Duodenal mucosa (tissue), 2 donors: ENCODE measurements around the gene TNC.
A peak's percentile ranks its signal among the peaks of the same experiment; 100 is the strongest.

Experiments
- H3K27ac ChIP-seq: one replicate; pipeline ENCODE4 v1.7.0; 2013; ENCODE audit warnings: low read depth, low read length
- H3K27me3 ChIP-seq, 2 donors: one replicate each; pipeline ENCODE4 v1.7.0; 2013; ENCODE audit warnings: low read length in 2 of 2, control low read depth in 1 of 2; ENCODE audit not compliant: insufficient read depth in 2 of 2, control insufficient read depth in 1 of 2
- H3K36me3 ChIP-seq, 2 donors: one replicate each; pipeline ENCODE4 v1.7.0; 2013; ENCODE audit warnings: low read length in 2 of 2, control low read depth in 1 of 2; ENCODE audit not compliant: insufficient read depth in 2 of 2, control insufficient read depth in 1 of 2
- H3K4me1 ChIP-seq, 2 donors: one replicate each; pipeline ENCODE4 v1.7.0; 2013; ENCODE audit warnings: low read length in 2 of 2, control low read depth in 1 of 2; ENCODE audit not compliant: insufficient read depth in 2 of 2, control insufficient read depth in 1 of 2
- H3K4me3 ChIP-seq, 2 donors: one replicate each; pipeline ENCODE4 v1.7.0; 2013; ENCODE audit warnings: low read length in 2 of 2, low read depth in 1 of 2
- H3K9ac ChIP-seq, 2 donors: one replicate each; pipeline ENCODE4 v1.7.0; 2013; ENCODE audit warnings: low read length in 2 of 2, low read depth in 1 of 2
- H3K9me3 ChIP-seq, 2 donors: one replicate each; pipeline ENCODE4 v1.7.0; 2013; ENCODE audit warnings: low read length in 2 of 2, control low read depth in 1 of 2; ENCODE audit not compliant: control insufficient read depth in 1 of 2

TNC gene

DNA sequence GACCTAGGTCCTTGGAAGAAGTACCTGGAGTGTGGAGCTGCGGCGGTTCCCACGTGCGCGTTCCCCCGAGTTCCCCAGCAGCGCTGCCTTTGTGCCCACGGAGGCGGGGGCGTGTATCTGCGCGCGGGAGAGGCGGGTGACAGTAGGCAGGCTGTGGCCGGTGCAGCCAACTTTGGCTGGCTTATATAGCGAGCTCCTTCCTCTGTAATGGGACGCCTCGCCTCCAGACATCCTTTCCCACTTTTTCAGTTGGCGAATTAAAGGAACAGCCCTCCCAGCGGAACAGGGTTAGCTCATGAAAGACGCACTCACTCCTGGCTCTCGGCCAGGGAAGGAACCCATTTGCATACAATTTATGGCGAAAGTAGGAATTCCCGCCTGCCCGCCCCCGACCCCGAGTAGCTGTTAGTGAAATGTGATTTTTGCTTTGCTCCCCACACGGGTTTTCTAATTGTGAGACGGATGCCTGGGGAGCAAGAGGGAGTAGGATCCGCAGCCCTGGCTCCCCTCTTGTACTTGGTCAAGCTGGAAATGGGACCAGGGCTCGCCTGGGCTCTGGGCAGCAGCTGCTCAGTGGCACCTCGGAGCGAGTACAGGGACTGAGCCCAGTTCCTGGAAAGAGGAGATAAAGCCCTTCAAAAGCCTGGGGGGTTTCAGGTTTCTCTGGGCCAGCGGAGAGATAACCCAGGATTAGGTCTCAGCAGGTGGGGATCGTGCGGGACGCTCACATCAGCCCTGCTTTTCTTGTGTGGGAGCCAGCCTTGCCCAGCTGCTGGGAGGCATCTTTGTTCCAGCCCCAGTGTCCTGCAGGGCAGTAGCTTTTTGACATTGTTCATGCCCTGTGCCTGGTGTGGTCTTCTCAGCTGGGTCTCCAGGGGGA, at the start of gene TNC:
TSS of gene TNC (minus strand) at position 159 of the 880 bp plus-strand sequence. CDS start 27,139 bp downstream, outside the sequence.
- no peaks in the 10 kb centered on the region for H3K4me1 ChIP-seq
- H3K9ac ChIP-seq: peak within 1 kb of the TSS in 1 of 2 donors; percentile 42
- H3K27ac ChIP-seq: peak within 1 kb of the TSS; percentile 42
- no peaks in the 10 kb centered on the region for H3K36me3 ChIP-seq
- H3K27me3 ChIP-seq: peaks cover 51 to 56% of the 10 kb centered on the region in 2 donors
- peak within 1 kb of the TSS; percentile 38 to 44 for H3K4me3 ChIP-seq
- no peaks in the 10 kb centered on the region for H3K9me3 ChIP-seq

DNA sequence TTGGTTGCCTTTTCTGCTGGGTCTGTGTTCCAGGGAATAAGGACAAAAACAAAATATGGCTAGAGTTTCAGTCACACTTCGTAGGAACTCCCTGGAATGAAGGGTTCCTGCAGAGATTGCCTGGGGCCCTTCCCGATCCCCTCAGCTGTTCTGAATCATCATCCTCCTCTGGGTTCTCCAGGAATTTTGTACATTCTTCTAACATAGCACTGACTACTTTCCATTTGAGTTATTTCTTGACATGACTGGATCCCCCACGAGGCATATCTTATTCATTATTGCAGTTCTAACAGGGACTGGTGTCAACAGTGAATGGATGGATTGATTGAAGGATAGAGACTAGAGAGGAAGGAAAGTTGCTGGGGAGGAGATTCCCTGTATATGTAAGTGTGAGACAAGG, 49.2 kb upstream of the TNC start:
- H3K9ac ChIP-seq: no peak overlapping the region
- H3K36me3 ChIP-seq: no peaks in the 10 kb centered on the region

DNA sequence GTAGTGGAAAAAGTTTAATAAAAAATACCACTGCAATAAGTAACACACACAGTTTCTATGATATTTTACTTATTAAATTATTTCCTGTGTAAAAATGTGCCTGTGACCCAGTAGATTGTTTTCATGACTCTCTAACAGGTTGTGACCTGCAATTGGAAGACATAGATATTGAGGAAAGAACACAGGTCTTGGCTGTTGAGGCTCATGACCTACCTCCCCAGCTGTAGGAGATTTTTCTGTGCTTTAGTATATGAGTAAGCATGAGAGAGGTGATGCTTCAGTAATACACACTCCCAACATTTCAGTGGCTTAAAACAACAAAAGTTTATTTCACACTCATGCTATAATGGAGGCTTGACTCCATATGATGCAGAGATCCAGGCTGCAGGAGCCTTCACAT, 47.3 kb upstream of the TNC start:
- no peaks in the 10 kb centered on the region for H3K9me3 ChIP-seq
- no peak overlapping the region for H3K9ac ChIP-seq
- no peak overlapping the region for H3K27ac ChIP-seq
- H3K4me1 ChIP-seq: peaks cover 0 to 4% of the 10 kb centered on the region in 2 donors
- peaks cover 3 to 14% of the 10 kb centered on the region in 2 donors for H3K27me3 ChIP-seq
- no peak overlapping the region for H3K4me3 ChIP-seq
- no peaks in the 10 kb centered on the region for H3K36me3 ChIP-seq

More for the DNA sequence above, 49.2 kb upstream of the TNC start:
- Histone ChIP-seq H3K27ac (no peak overlapping the region), H3K9me3 (no peaks in the 10 kb centered on the region), H3K27me3 (peaks cover 3 to 11% of the 10 kb centered on the region in 2 donors), H3K4me3 (no peak overlapping the region), H3K4me1 (no peaks in the 10 kb centered on the region)

DNA sequence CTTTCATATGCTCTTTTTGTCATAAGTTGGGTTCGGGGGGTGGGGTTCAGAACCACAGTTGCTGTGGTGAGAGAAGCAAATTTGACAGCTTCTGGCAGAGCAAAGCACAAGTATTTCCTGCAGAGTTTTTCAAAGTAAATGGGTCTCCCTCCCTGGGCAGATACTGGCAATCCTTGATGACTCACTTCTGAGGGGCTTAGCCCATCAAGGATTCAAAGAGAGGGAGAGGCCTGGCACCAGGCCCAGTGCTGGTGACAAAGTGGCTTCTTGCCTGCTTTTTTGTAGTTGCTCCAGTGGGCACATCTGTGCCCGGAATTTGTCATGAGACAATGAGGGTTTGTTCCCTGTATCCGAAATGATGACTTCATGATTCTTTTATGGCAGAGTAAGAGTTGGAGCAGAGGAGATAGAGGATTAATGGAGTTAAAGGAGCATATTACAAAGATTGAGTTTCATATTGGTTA, 46.6 kb upstream of the TNC start:
- H3K9ac ChIP-seq: no peak overlapping the region
- H3K4me1 ChIP-seq: peaks cover 0 to 4% of the 10 kb centered on the region in 2 donors
- no peak overlapping the region for H3K4me3 ChIP-seq
- H3K36me3 ChIP-seq: no peaks in the 10 kb centered on the region
- no peaks in the 10 kb centered on the region for H3K9me3 ChIP-seq
- peaks cover 3 to 14% of the 10 kb centered on the region in 2 donors for H3K27me3 ChIP-seq
- no peak overlapping the region for H3K27ac ChIP-seq

DNA sequence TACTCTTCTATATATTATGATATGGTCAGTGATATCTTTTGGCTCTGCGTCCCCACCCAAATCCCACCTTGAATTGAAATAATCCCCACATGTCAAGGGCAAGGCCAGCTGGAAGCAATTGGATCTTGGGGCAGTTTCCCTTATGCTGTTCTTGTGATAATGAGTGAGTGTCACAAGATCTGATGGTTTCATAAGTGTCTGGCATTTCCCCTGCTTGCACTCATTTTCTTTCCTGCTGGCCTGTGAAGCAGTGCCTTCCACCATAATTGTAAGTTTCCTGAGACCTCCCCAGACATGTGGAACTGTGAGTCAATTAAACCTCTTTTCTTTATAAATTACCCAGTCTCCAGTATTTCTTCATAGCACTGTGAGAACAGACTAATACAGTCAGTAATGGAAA, 45.0 kb upstream of the TNC start:
- H3K36me3 ChIP-seq: no peaks in the 10 kb centered on the region
- no peak overlapping the region for H3K4me3 ChIP-seq
- no peak overlapping the region for H3K27ac ChIP-seq
- no peak overlapping the region for H3K9ac ChIP-seq
- peaks cover 0 to 4% of the 10 kb centered on the region in 2 donors for H3K4me1 ChIP-seq
- H3K9me3 ChIP-seq: no peaks in the 10 kb centered on the region
- peaks cover 0 to 13% of the 10 kb centered on the region in 2 donors for H3K27me3 ChIP-seq

DNA sequence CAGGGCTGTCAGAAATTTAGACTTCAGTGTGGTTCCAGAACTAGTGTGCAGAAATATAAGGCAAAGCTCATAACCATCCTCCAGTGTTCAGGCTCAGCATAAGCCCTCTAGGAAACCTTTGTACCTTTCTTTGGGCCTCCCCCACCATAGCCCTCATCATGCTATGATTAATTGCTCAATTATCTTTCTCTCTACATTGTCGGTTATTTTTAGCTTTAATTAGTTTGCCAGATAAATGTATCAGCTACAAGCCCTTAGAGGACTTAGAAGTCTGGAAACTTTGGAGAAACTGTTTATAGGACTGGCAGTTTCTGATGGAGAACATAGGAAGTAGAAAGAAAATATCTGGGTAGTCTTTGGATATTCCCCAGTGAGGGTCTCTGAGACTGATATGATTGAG, 43.5 kb upstream of the TNC start:
- Histone ChIP-seq H3K9me3 (no peaks in the 10 kb centered on the region), H3K36me3 (no peaks in the 10 kb centered on the region), H3K27me3 (peaks cover 0 to 11% of the 10 kb centered on the region in 2 donors), H3K9ac (no peak overlapping the region), H3K4me1 (peaks cover 0 to 4% of the 10 kb centered on the region in 2 donors), H3K27ac (no peak overlapping the region), H3K4me3 (no peak overlapping the region)

GRCh38 chr9:115158661-115159481, 40.9 kb upstream of the TNC start:
- Histone ChIP-seq H3K4me1 (peaks cover 0 to 4% of the 10 kb centered on the region in 2 donors), H3K36me3 (no peaks in the 10 kb centered on the region), H3K9ac (no peak overlapping the region), H3K9me3 (no peaks in the 10 kb centered on the region), H3K27ac (no peak overlapping the region), H3K27me3 (peaks cover 14 to 22% of the 10 kb centered on the region in 2 donors), H3K4me3 (no peak overlapping the region)

DNA sequence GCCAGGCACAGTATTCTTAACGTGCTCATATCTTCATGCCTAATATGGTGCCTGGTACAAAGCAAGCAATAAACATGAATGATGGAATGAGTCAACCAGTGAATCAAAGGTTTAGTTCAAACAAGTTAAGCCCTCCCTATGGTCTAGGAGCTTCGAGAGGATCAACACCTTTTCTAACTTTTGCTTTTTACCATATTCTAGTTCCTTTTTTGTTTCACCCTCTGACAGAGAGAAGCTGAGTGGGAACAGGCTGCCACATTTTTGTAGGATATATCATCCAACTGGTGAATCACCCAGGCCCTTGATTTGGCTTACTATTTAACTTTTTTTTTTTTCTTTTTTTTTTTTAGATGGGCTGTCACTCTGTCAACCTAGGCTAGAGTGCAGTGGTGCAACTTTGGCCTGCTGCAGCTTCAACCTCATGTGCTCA, 39.3 kb upstream of the TNC start:
- H3K4me3 ChIP-seq: no peak overlapping the region
- H3K27me3 ChIP-seq: peaks cover 22 to 25% of the 10 kb centered on the region in 2 donors
- no peaks in the 10 kb centered on the region for H3K36me3 ChIP-seq
- H3K9me3 ChIP-seq: no peaks in the 10 kb centered on the region
- peaks cover 0 to 4% of the 10 kb centered on the region in 2 donors for H3K4me1 ChIP-seq
- H3K27ac ChIP-seq: no peak overlapping the region
- no peak overlapping the region for H3K9ac ChIP-seq

DNA sequence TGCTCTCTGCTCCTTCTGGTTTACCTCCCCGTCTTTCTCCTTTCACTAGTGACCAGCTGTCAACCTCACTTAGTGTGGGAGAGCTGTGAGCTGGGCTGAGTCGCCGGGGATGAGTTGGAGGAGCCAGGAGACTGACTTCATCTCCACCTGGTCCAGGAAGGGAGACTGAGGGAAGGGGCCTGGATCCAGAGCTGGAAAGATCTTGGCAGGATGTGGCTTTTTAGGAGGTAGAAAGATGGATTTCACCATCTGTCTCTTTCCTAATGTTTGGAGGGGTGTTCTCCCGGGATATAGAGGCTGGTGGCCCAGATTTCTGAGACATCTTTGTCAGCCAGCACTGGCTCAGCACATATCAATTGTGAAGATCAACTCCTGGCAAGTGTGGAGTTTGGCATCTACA, 37.1 kb upstream of the TNC start:
- Histone ChIP-seq H3K4me1 (no peaks in the 10 kb centered on the region), H3K9ac (no peak overlapping the region), H3K27me3 (peaks cover 22 to 27% of the 10 kb centered on the region in 2 donors), H3K4me3 (no peak overlapping the region), H3K36me3 (no peaks in the 10 kb centered on the region), H3K27ac (no peak overlapping the region), H3K9me3 (no peaks in the 10 kb centered on the region)

DNA sequence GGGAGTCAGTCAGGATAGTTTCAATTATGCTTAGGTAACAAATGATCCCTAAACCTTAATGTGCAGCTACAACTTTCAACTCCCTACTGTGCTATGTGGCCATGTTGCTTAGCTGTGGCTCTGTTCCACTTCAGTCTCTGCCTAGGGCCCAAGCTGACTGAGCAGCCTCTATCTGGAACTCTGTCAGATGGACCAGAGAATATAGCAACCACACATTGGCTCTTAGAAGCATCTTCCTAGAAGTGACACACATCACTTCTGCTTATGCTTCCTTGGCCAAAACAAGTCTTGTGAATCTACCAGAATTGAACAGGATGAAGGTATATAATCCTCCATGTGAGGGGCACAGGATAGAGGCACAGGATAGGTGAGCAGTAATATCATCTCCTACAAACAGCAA, 36.7 kb upstream of the TNC start:
- H3K27ac ChIP-seq: no peak overlapping the region
- no peak overlapping the region for H3K4me3 ChIP-seq
- no peaks in the 10 kb centered on the region for H3K4me1 ChIP-seq
- H3K36me3 ChIP-seq: no peaks in the 10 kb centered on the region
- no peaks in the 10 kb centered on the region for H3K9me3 ChIP-seq
- H3K9ac ChIP-seq: no peak overlapping the region
- peaks cover 23 to 29% of the 10 kb centered on the region in 2 donors for H3K27me3 ChIP-seq
